Mucosa of descending colon (tissue), 3 donors: ENCODE results near the gene ST6GAL1. TPM values are rescaled to one million over a fixed set of nuclear protein-coding genes. Genes with fewer than 3 reads are reported as not detected.

ENCODE experiments used
- ATAC-seq: fragments of 200-7000 bp; cut with Tn5 transposase; one replicate; pipeline ENCODE4 v1.9.1; 2020; ENCODE audit warnings: mild to moderate bottlenecking, moderate library complexity
- DNase-seq, 3 donors: peaks; one replicate each; pipeline ENCODE4 v3.0.0-alpha.2; 2020
- H3K36me3 ChIP-seq: fragments of 200-600 bp; one replicate; pipeline ENCODE4 v1.8.0; 2021; ENCODE audit warnings: low read depth, mild to moderate bottlenecking
- H3K4me1 ChIP-seq: fragments of 200-600 bp; one replicate; pipeline ENCODE4 v1.8.0; 2021; ENCODE audit warnings: low read depth, mild to moderate bottlenecking
- H3K4me3 ChIP-seq: fragments of 200-600 bp; one replicate; pipeline ENCODE4 v1.8.0; 2021; ENCODE audit warnings: mild to moderate bottlenecking
- H3K9me3 ChIP-seq: fragments of 200-600 bp; one replicate; pipeline ENCODE4 v1.8.0; 2021; ENCODE audit warnings: mild to moderate bottlenecking
- intact Hi-C, 2 donors: fragments of 100-400 bp; cut with DNase I in 1 of 2; cut with micrococcal nuclease in 1 of 2; formaldehyde crosslinking; loops; one replicate each; pipeline versions ENCODE4 v1.11.0 to v1.11.1; 2022; cut with DNase I, micrococcal nuclease
- total RNA-seq, 3 donors: library from RNA; stranded (reverse); fragmentation: NEBNext Ultra II Directional in 2 of 3; extraction: Animal tissue kit (Norgen Biotek cat#: 25700) in 2 of 3; gene quantifications; one replicate each; pipeline versions ENCODE4 v1.2.1 to v1.2.4, GENCODE V29; 2021 to 2023
- TF ChIP-seq, protein P1 (sequence below): fragments of 200-600 bp; IDR thresholded peaks from one replicate; pipeline ENCODE4 v1.8.0; 2022; ENCODE audit warnings: antibody characterized with exemption, mild to moderate bottlenecking
- donor health status: DM: no; HTN: no; CAD: no; lungs with moderate emphysema.
- donor health status: DM: no; HTN: no; CAD: no.
- donor health status: DM: no; HTN: yes; CAD: no.

The ST6GAL1 gene
- total RNA-seq, 3 donors from 2014 or later, result 23.5 to 58.9 (median 53.6) TPM

DNA sequence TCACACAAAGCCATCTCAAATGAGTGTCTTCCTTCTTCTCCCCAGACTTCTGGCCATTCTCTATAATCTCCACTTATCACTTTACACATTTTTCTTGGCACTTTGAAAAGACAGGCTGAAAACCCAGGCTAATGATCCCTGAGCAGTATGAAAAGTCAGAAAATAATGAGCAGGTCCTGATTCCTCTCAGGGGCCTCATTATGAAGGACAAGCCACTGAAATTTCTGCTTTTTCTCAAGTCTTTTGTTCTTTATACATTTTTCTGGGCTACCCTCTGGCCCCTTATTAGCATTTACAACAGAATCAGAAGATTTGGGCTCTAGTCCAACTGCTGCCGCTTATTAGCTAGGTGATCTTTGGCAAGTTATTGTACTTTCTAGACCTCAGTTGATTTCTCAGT is 9.5 kb upstream of the ST6GAL1 start:
- TF ChIP-seq, protein P1, sequence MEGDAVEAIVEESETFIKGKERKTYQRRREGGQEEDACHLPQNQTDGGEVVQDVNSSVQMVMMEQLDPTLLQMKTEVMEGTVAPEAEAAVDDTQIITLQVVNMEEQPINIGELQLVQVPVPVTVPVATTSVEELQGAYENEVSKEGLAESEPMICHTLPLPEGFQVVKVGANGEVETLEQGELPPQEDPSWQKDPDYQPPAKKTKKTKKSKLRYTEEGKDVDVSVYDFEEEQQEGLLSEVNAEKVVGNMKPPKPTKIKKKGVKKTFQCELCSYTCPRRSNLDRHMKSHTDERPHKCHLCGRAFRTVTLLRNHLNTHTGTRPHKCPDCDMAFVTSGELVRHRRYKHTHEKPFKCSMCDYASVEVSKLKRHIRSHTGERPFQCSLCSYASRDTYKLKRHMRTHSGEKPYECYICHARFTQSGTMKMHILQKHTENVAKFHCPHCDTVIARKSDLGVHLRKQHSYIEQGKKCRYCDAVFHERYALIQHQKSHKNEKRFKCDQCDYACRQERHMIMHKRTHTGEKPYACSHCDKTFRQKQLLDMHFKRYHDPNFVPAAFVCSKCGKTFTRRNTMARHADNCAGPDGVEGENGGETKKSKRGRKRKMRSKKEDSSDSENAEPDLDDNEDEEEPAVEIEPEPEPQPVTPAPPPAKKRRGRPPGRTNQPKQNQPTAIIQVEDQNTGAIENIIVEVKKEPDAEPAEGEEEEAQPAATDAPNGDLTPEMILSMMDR, result no peak
- DNase-seq (no peak), ATAC-seq (no peak)
- no peaks in the 10 kb centered on the region for H3K9me3 ChIP-seq
- intact Hi-C loops, result no loop called here
- H3K4me1 ChIP-seq, result no peaks in the 10 kb centered on the region
- no peaks in the 10 kb centered on the region for H3K36me3 ChIP-seq
- H3K4me3 ChIP-seq, result no peak overlapping the region

DNA sequence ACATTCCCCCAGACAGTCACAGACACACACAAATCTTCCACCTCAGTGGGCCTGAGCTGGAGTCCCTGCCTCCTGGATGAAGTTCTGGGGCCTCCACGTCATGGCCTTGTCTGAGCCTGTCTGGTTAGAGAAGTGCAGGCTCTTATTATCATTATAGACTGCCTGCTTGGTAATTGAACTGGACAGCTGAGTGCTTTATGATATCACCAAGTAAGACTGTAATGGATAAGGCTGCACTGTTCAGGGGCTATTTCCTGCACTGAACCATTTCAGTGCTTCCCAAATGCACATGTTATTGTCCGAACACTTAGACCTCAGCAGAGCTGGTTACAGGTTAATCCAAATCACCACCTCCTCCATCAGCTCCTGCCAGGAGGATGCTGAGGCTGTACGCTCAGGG is 8.7 kb upstream of the ST6GAL1 start:
- Histone ChIP-seq H3K4me1 (no peaks in the 10 kb centered on the region), H3K36me3 (no peaks in the 10 kb centered on the region), H3K4me3 (no peak overlapping the region), H3K9me3 (no peaks in the 10 kb centered on the region)
- no peak for ATAC-seq
- no peak for DNase-seq
- intact Hi-C loops, result no loop called here
- TF ChIP-seq, protein P1, result no peak

DNA sequence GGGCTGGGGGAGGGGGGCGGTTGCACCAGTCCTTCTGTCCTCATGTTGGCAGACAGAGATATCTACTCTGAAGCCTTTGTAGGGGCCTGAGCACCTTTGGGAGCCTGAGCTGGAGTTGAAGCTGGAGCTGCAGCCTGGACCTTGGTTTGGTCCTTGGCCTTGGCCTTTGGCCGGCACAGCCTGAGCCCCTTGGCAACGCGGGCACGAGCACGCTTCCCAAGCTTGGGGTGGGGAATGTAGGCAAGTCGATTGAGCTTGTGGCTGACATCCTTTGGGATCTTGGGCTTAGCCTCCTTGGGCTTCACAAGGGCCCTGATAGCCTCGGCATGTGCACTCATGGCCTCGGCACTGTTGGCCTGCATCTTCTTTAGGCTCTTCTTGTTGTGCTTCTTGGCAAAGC is 8.1 kb upstream of the ST6GAL1 start:
- no peaks in the 10 kb centered on the region for H3K4me1 ChIP-seq
- no peak overlapping the region for H3K4me3 ChIP-seq
- H3K36me3 ChIP-seq, result no peaks in the 10 kb centered on the region
- DNase-seq (no peak), ATAC-seq (no peak)
- intact Hi-C loops, result no loop called here
- no peaks in the 10 kb centered on the region for H3K9me3 ChIP-seq
- TF ChIP-seq, protein P1, result no peak

GRCh38 chr3:186922790-186923189 is 7.5 kb upstream of the ST6GAL1 start:
- DNase-seq (no peak), ATAC-seq (no peak)
- Histone ChIP-seq H3K4me1 (no peaks in the 10 kb centered on the region), H3K9me3 (no peaks in the 10 kb centered on the region), H3K36me3 (no peaks in the 10 kb centered on the region), H3K4me3 (no peak overlapping the region)
- intact Hi-C loops, result no loop called here
- TF ChIP-seq, protein P1, result no peak

DNA sequence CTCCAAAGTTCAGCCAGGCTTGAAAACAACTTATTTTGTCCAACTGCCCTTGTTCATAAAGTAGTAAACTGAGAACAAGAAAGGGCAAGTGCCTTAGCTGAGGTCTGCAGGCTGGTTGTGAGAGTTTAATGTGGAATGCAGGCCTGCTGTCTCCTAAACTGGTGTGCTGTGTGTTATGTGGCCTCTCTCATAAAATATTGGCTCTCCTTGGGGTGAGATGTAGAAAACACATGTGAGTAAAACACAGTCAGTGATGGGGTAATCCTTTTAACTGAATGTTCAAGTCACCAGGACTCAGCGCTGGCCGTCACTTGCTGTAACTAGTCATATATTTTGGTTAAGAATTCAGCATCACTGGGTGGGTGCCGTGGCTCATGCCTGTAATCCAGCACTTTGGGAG is 7.1 kb upstream of the ST6GAL1 start:
- TF ChIP-seq, protein P1, result no peak
- DNase-seq (no peak), ATAC-seq (no peak)
- Histone ChIP-seq H3K36me3 (no peaks in the 10 kb centered on the region), H3K4me3 (no peak overlapping the region), H3K9me3 (no peaks in the 10 kb centered on the region), H3K4me1 (no peaks in the 10 kb centered on the region)
- intact Hi-C loops, result no loop called here

- TF ChIP-seq, protein P1, result no peak
- DNase-seq (no peak), ATAC-seq (no peak)
- H3K9me3 ChIP-seq, result no peaks in the 10 kb centered on the region
- H3K4me1 ChIP-seq, result peaks cover 3% of the 10 kb centered on the region
- H3K4me3 ChIP-seq, result no peak overlapping the region
- intact Hi-C loops, result no loop called here
- H3K36me3 ChIP-seq, result no peaks in the 10 kb centered on the region
Measured at GRCh38 chr3:186925826-186926225, 4.5 kb upstream of the ST6GAL1 start.
